Measurements from ENCODE around the gene CTU2. TPM values are rescaled to one million over a fixed set of nuclear protein-coding genes. Genes with fewer than 3 reads are reported as not detected.

The CTU2 gene
- total and polyA plus RNA-seq, 10 of the 15 experiments (the other 5 are each of a cell fraction or from before 2014, with no cell fraction given) = 0.32 to 44.5 (median 18.2) TPM

DNA sequence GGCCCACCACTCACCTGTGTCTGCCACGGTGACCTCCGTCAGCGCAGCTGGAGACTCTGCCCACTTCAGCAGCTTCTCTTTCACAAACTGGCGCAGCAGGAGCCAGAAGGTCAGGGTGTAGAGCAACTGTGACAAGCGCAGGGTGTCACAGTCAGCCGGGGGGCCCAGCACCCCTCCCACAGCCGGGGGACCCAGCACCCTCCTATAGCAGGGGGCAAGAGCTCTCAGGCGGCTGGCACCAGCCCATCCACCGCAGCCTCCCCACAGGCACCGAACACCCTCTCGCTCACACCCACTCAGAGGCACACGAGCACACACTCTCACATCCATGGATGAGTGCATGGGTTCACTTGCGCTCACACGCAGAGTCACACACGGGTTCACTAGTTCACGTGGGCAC lies 28.8 kb downstream of the CTU2 start (continued):
- TF ChIP-seq, protein P1, sequence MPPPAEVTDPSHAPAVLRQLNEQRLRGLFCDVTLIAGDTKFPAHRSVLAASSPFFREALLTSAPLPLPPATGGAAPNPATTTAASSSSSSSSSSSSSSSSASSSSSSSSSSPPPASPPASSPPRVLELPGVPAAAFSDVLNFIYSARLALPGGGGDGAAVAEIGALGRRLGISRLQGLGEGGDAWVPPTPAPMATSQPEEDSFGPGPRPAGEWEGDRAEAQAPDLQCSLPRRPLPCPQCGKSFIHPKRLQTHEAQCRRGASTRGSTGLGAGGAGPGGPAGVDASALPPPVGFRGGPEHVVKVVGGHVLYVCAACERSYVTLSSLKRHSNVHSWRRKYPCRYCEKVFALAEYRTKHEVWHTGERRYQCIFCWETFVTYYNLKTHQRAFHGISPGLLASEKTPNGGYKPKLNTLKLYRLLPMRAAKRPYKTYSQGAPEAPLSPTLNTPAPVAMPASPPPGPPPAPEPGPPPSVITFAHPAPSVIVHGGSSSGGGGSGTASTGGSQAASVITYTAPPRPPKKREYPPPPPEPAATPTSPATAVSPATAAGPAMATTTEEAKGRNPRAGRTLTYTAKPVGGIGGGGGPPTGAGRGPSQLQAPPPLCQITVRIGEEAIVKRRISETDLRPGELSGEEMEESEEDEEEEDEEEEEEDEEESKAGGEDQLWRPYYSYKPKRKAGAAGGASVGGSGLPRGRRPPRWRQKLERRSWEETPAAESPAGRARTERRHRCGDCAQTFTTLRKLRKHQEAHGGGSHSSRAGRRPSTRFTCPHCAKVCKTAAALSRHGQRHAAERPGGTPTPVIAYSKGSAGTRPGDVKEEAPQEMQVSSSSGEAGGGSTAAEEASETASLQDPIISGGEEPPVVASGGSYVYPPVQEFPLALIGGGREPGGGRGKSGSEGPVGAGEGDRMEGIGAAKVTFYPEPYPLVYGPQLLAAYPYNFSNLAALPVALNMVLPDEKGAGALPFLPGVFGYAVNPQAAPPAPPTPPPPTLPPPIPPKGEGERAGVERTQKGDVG (CRISPR knock-in tag; IDR thresholded peaks at IDR 0.05) = no peak
- TF ChIP-seq STAT3 (IDR thresholded peaks at IDR 0.05; ENCODE audit: low read depth, low read length) = no peak
- TF ChIP-seq RCOR1 (conservative IDR thresholded peaks at IDR 0.05; ENCODE audit: low read depth, low read length) = no peak

DNA sequence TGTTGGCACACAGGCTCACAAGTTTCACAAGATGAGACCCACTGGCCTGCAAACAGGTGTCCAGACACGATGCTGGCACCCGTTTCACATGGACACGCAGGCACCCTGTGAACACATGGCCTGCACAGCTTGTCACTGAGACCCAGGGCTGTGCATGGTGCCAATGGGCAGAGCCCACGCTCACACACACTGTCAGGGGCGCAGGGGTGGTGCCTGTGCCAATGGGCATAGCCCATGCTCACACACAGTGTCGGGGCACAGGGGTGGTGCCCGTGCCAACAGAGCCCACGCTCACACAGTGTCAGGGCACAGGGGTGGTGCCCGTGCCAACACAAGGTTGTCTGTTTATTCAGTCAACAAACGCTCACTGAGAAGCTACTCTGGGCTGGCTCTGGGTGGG lies 29.3 kb downstream of the CTU2 start:
- intact Hi-C loops (cut with micrococcal nuclease; ENCODE audit: unreplicated experiment) (loop anchor here (2.0 kb wide), 1 partner anchor 49 kb away; the partner anchor contains the start of gene PIEZO1), in situ Hi-C loops (cut with MboI) (no loop called here)
- RAD21 ChIA-PET (ENCODE audit: unreplicated experiment) = no interaction called here
- WGBS (ENCODE audit: insufficient coverage, insufficient replicate concordance, low lambda C conversion rate, missing lambda C conversion rate) = 85% methylated on average over 10 of the region's 10 CpGs
- CTCF ChIA-PET = interaction anchor here (3.1 kb wide), 1 partner anchor 45 kb away, joined by 51 read pairs; no protein-coding TSS in a partner anchor
- H3K36me3 ChIP-seq (ENCODE audit: control insufficient read depth in 2 of 2, insufficient read depth in 2 of 2, low read length in 1 of 2) = peaks cover 9 to 51% of the 10 kb centered on the region in 2 experiments; a peak in 3 of 4 replicates
- H3K4me3 ChIP-seq = no peak overlapping the region
- TF ChIP-seq PAX5 (IDR thresholded peaks at IDR 0.05; ENCODE audit: borderline replicate concordance, low read depth, low read length) (no peak), BACH1 (IDR thresholded peaks at IDR 0.05; ENCODE audit: borderline replicate concordance) (no peak), TAF1 (IDR thresholded peaks at IDR 0.05; ENCODE audit: borderline replicate concordance, low read depth, low read length) (no peak), RELA (IDR thresholded peaks at IDR 0.05; ENCODE audit: borderline replicate concordance, partially characterized antibody) (no peak)
- TF ChIP-seq, protein P2, sequence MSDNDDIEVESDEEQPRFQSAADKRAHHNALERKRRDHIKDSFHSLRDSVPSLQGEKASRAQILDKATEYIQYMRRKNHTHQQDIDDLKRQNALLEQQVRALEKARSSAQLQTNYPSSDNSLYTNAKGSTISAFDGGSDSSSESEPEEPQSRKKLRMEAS (IDR thresholded peaks at IDR 0.05; ENCODE audit: low read depth, low read length) = no peak
- TF ChIP-seq, protein P3, sequence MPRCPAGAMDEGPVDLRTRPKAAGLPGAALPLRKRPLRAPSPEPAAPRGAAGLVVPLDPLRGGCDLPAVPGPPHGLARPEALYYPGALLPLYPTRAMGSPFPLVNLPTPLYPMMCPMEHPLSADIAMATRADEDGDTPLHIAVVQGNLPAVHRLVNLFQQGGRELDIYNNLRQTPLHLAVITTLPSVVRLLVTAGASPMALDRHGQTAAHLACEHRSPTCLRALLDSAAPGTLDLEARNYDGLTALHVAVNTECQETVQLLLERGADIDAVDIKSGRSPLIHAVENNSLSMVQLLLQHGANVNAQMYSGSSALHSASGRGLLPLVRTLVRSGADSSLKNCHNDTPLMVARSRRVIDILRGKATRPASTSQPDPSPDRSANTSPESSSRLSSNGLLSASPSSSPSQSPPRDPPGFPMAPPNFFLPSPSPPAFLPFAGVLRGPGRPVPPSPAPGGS (IDR thresholded peaks at IDR 0.05; ENCODE audit: borderline replicate concordance, insufficient read depth, low read depth, low read length, poor library complexity, severe bottlenecking) = no peak
- TF ChIP-seq, protein P4, sequence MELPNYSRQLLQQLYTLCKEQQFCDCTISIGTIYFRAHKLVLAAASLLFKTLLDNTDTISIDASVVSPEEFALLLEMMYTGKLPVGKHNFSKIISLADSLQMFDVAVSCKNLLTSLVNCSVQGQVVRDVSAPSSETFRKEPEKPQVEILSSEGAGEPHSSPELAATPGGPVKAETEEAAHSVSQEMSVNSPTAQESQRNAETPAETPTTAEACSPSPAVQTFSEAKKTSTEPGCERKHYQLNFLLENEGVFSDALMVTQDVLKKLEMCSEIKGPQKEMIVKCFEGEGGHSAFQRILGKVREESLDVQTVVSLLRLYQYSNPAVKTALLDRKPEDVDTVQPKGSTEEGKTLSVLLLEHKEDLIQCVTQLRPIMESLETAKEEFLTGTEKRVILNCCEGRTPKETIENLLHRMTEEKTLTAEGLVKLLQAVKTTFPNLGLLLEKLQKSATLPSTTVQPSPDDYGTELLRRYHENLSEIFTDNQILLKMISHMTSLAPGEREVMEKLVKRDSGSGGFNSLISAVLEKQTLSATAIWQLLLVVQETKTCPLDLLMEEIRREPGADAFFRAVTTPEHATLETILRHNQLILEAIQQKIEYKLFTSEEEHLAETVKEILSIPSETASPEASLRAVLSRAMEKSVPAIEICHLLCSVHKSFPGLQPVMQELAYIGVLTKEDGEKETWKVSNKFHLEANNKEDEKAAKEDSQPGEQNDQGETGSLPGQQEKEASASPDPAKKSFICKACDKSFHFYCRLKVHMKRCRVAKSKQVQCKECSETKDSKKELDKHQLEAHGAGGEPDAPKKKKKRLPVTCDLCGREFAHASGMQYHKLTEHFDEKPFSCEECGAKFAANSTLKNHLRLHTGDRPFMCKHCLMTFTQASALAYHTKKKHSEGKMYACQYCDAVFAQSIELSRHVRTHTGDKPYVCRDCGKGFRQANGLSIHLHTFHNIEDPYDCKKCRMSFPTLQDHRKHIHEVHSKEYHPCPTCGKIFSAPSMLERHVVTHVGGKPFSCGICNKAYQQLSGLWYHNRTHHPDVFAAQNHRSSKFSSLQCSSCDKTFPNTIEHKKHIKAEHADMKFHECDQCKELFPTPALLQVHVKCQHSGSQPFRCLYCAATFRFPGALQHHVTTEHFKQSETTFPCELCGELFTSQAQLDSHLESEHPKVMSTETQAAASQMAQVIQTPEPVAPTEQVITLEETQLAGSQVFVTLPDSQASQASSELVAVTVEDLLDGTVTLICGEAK (IDR thresholded peaks at IDR 0.05; ENCODE audit: borderline replicate concordance) = no peak
- DNase-seq (ENCODE audit: low read depth, low spot score) (no peak), FAIRE-seq (no peak), ATAC-seq (no peak)
- no peaks in the 10 kb centered on the region for H3K27me3 ChIP-seq (replicated peaks in 1 of 2; ENCODE audit: control insufficient read depth in 2 of 2, insufficient read depth in 2 of 2, low read length in 1 of 2)
- no peak overlapping the region for H3K9ac ChIP-seq (ENCODE audit: control insufficient read depth, insufficient read depth, low read length)
- no peaks in the 10 kb centered on the region for H3K9me3 ChIP-seq (replicated peaks; ENCODE audit: control insufficient read depth, insufficient read depth, low read length)
- H2AFZ ChIP-seq (ENCODE audit: control insufficient read depth, low read depth, low read length) = no peak overlapping the region
- no peaks in the 10 kb centered on the region for H3K79me2 ChIP-seq (ENCODE audit: control insufficient read depth, insufficient read depth, low read length)
- H3K27ac ChIP-seq (ENCODE audit: control insufficient read depth, insufficient read depth) = no peak overlapping the region
- SMC1A ChIA-PET (ENCODE audit: uncharacterized antibody, unreplicated experiment) = interaction anchor here (0.9 kb wide), 1 partner anchor 46 kb away, joined by 3 read pairs; no protein-coding TSS in a partner anchor
- H4K20me1 ChIP-seq (ENCODE audit: control insufficient read depth, insufficient read depth) = no peaks in the 10 kb centered on the region
- no TSS peak for BruUV-seq (replicated peaks)
- H3K4me2 ChIP-seq (ENCODE audit: control insufficient read depth, insufficient read depth) = no peak overlapping the region
- POLR2A ChIA-PET = no interaction called here
- H3K4me1 ChIP-seq (ENCODE audit: control insufficient read depth, insufficient read depth, low read length) = peaks cover 3% of the 10 kb centered on the region; the same call in 1 of the 2 replicates

Data from GM12878 (cell line).